CD4-positive, alpha-beta memory T cell (primary cell): ENCODE measurements around the gene MAST4. TPM values are rescaled to one million over a fixed set of nuclear protein-coding genes. Genes with fewer than 3 reads are reported as not detected.

Source experiments
- CTCF ChIA-PET: fragments of 350-600 bp; sonication (Branson Sonifier 250); formaldehyde crosslinking; loops from one replicate; lab custom pipeline; 2021; ENCODE audit warnings: inconsistent platforms; ENCODE audit not compliant: partially characterized antibody; lab: Charles Lee
- POLR2A ChIA-PET: fragments of 350-600 bp; sonication (Branson Sonifier 250); formaldehyde crosslinking; loops from one replicate; lab custom pipeline; 2021; ENCODE audit not compliant: partially characterized antibody; lab: Charles Lee
- DNase-seq, 5 donors: peaks; one replicate each; pipeline versions ENCODE4 v3.0.0 to v3.0.0-alpha.2; 2020 to 2022; ENCODE audit warnings: mixed read lengths in 1 of 5
- H3K27ac ChIP-seq: one replicate; pipeline ENCODE4 v1.7.0; 2013; ENCODE audit warnings: low read depth, low read length
- H3K27me3 ChIP-seq: 2 replicates; pipeline ENCODE4 v1.7.0; 2013; ENCODE audit warnings: mild to moderate bottlenecking, low read length, moderate library complexity; ENCODE audit not compliant: insufficient read depth
- H3K36me3 ChIP-seq: 2 replicates; pipeline ENCODE4 v1.7.0; 2013; ENCODE audit warnings: mild to moderate bottlenecking, low read length, moderate library complexity; ENCODE audit not compliant: insufficient read depth
- H3K4me1 ChIP-seq: 2 replicates; pipeline ENCODE4 v1.7.0; 2013; ENCODE audit warnings: mild to moderate bottlenecking, low read length, moderate library complexity; ENCODE audit not compliant: insufficient read depth
- H3K4me3 ChIP-seq, 2 donors: one replicate each; pipeline ENCODE4 v1.7.0; 2013; ENCODE audit warnings: low read length in 2 of 2, mild to moderate bottlenecking in 1 of 2
- H3K9me3 ChIP-seq, 2 donors: one replicate each; pipeline ENCODE4 v1.7.0; 2013; ENCODE audit warnings: low read length in 2 of 2, control low read depth in 1 of 2; ENCODE audit not compliant: control insufficient read depth in 1 of 2
- H3K27ac Mint-ChIP-seq, 7 donors: one replicate each; pipeline ENCODE4 v1.8.0; 2020 to 2021; ENCODE audit warnings: mixed read lengths in 7 of 7, mild to moderate bottlenecking in 6 of 7, inconsistent platforms in 3 of 7, moderate library complexity in 3 of 7
- H3K27me3 Mint-ChIP-seq, 2 donors: one replicate each; pipeline ENCODE4 v1.8.0; 2020 to 2021; ENCODE audit warnings: mixed read lengths in 2 of 2
- H3K36me3 Mint-ChIP-seq, 2 donors: one replicate each; pipeline ENCODE4 v1.8.0; 2020 to 2021; ENCODE audit warnings: mixed read lengths in 2 of 2, inconsistent platforms in 1 of 2, mild to moderate bottlenecking in 1 of 2
- H3K4me1 Mint-ChIP-seq, 4 donors: one replicate each; pipeline ENCODE4 v1.8.0; 2020 to 2021; ENCODE audit warnings: mixed read lengths in 4 of 4, mild to moderate bottlenecking in 1 of 4
- H3K4me3 Mint-ChIP-seq, 8 donors: one replicate each; pipeline ENCODE4 v1.8.0; 2020 to 2021; ENCODE audit warnings: mixed read lengths in 8 of 8, mild to moderate bottlenecking in 7 of 8, moderate library complexity in 6 of 8, inconsistent platforms in 3 of 8
- H3K9me3 Mint-ChIP-seq, 8 donors: one replicate each; pipeline ENCODE4 v1.8.0; 2020 to 2021; ENCODE audit warnings: mixed read lengths in 8 of 8, mild to moderate bottlenecking in 5 of 8, inconsistent platforms in 3 of 8, moderate library complexity in 1 of 8
- intact Hi-C: fragments of 100-400 bp; cut with micrococcal nuclease; formaldehyde crosslinking; loops from one replicate; pipeline ENCODE4 v1.15.1; 2023
- polyA plus RNA-seq, 2 donors: library from polyadenylated mRNA; unstranded; fragments of 300-500 nt; fragmentation: Illumina TruSeq; gene quantifications; one replicate each; pipeline ENCODE4 v1.2.3, GENCODE V29; 2021
- total RNA-seq, 2 experiments: library from RNA; stranded (reverse); gene quantifications; one replicate each; pipeline ENCODE4 v1.2.3, GENCODE V29; 2021

MAST4 gene
- total and polyA plus RNA-seq, 4 experiments from 2014 or later = 9.2 to 27.0 (median 21.3) TPM

- Mint-ChIP-seq H3K27ac (no peak overlapping the region), H3K4me1 (no peaks in the 10 kb centered on the region), H3K36me3 (no peaks in the 10 kb centered on the region), H3K27me3 (peaks cover 14 to 17% of the 10 kb centered on the region in 2 donors), H3K9me3 (no peaks in the 10 kb centered on the region), H3K4me3 (no peak overlapping the region)
- DNase-seq = no peak
- H3K9me3 ChIP-seq = no peaks in the 10 kb centered on the region
- POLR2A ChIA-PET = no interaction called here
- CTCF ChIA-PET = no interaction called here
- no peaks in the 10 kb centered on the region for H3K27me3 ChIP-seq
- no peaks in the 10 kb centered on the region for H3K4me1 ChIP-seq
- no peak overlapping the region for H3K27ac ChIP-seq
- no peak overlapping the region for H3K4me3 ChIP-seq
- intact Hi-C loops = no loop called here
- H3K36me3 ChIP-seq = no peaks in the 10 kb centered on the region
These were observed 7.7 kb downstream of the MAST4 start for GRCh38 chr5:66603881-66604280.

- POLR2A ChIA-PET = no interaction called here
- Histone ChIP-seq H3K4me3 (no peak overlapping the region), H3K27me3 (no peaks in the 10 kb centered on the region), H3K4me1 (no peaks in the 10 kb centered on the region), H3K9me3 (no peaks in the 10 kb centered on the region), H3K36me3 (no peaks in the 10 kb centered on the region), H3K27ac (no peak overlapping the region)
- H3K27ac Mint-ChIP-seq = no peak overlapping the region
- DNase-seq = no peak
- CTCF ChIA-PET = no interaction called here
- intact Hi-C loops = no loop called here
- peaks cover 0 to 1% (median 0%) of the 10 kb centered on the region in 8 donors for H3K9me3 Mint-ChIP-seq
- no peaks in the 10 kb centered on the region for H3K4me1 Mint-ChIP-seq
- peaks cover 8 to 12% of the 10 kb centered on the region in 2 donors for H3K27me3 Mint-ChIP-seq
- no peaks in the 10 kb centered on the region for H3K36me3 Mint-ChIP-seq
- H3K4me3 Mint-ChIP-seq = no peak overlapping the region
These were observed 10.5 kb downstream of the MAST4 start for GRCh38 chr5:66606713-66607112.

GRCh38 chr5:66608501-66608900 is 12.3 kb downstream of the MAST4 start:
- intact Hi-C loops = no loop called here
- H3K27me3 Mint-ChIP-seq = peaks cover 3 to 8% of the 10 kb centered on the region in 2 donors
- no peak overlapping the region for H3K4me3 Mint-ChIP-seq
- peaks cover 0 to 1% (median 0%) of the 10 kb centered on the region in 8 donors for H3K9me3 Mint-ChIP-seq
- H3K27me3 ChIP-seq = no peaks in the 10 kb centered on the region
- H3K27ac ChIP-seq = no peak overlapping the region
- H3K9me3 ChIP-seq = no peaks in the 10 kb centered on the region
- H3K4me3 ChIP-seq = no peak overlapping the region
- H3K27ac Mint-ChIP-seq = no peak overlapping the region
- POLR2A ChIA-PET = no interaction called here
- H3K4me1 ChIP-seq = no peaks in the 10 kb centered on the region
- H3K36me3 ChIP-seq = no peaks in the 10 kb centered on the region
- DNase-seq = no peak
- no peaks in the 10 kb centered on the region for H3K36me3 Mint-ChIP-seq
- H3K4me1 Mint-ChIP-seq = no peaks in the 10 kb centered on the region
- CTCF ChIA-PET = no interaction called here

GRCh38 chr5:66609615-66610014 is 13.4 kb downstream of the MAST4 start:
- CTCF ChIA-PET = interaction anchor here (0.7 kb wide), 1 partner anchor 30 kb away, joined by 3 read pairs; no protein-coding TSS in a partner anchor
- peaks cover 0 to 1% (median 0%) of the 10 kb centered on the region in 8 donors for H3K9me3 Mint-ChIP-seq

GRCh38 chr5:66612226-66612625 is 16.0 kb downstream of the MAST4 start:
- Histone ChIP-seq H3K36me3 (no peaks in the 10 kb centered on the region), H3K4me1 (no peaks in the 10 kb centered on the region), H3K9me3 (no peaks in the 10 kb centered on the region), H3K4me3 (no peak overlapping the region), H3K27ac (no peak overlapping the region), H3K27me3 (no peaks in the 10 kb centered on the region)
- intact Hi-C loops = no loop called here
- Mint-ChIP-seq H3K27me3 (peaks cover 3 to 16% of the 10 kb centered on the region in 2 donors), H3K36me3 (no peaks in the 10 kb centered on the region), H3K4me1 (no peaks in the 10 kb centered on the region), H3K27ac (no peak overlapping the region), H3K4me3 (no peak overlapping the region), H3K9me3 (peaks cover 0 to 1% (median 0%) of the 10 kb centered on the region in 8 donors)
- ChIA-PET CTCF (no interaction called here), POLR2A (no interaction called here)
- no peak for DNase-seq

More at GRCh38 chr5:66609615-66610014, 13.4 kb downstream of the MAST4 start:
- intact Hi-C loops = no loop called here
- no peak overlapping the region for H3K27ac Mint-ChIP-seq
- peaks cover 3 to 12% of the 10 kb centered on the region in 2 donors for H3K27me3 Mint-ChIP-seq
- Histone ChIP-seq H3K27ac (no peak overlapping the region), H3K4me1 (no peaks in the 10 kb centered on the region), H3K36me3 (no peaks in the 10 kb centered on the region), H3K27me3 (no peaks in the 10 kb centered on the region), H3K4me3 (no peak overlapping the region), H3K9me3 (no peaks in the 10 kb centered on the region)
- no peak overlapping the region for H3K4me3 Mint-ChIP-seq
- H3K4me1 Mint-ChIP-seq = no peaks in the 10 kb centered on the region
- H3K36me3 Mint-ChIP-seq = no peaks in the 10 kb centered on the region
- DNase-seq = no peak
- POLR2A ChIA-PET = no interaction called here

- Mint-ChIP-seq H3K27ac (no peak overlapping the region), H3K4me1 (peaks cover 0 to 4% (median 1%) of the 10 kb centered on the region in 4 donors), H3K9me3 (peaks cover 0 to 1% (median 0%) of the 10 kb centered on the region in 8 donors), H3K36me3 (no peaks in the 10 kb centered on the region), H3K27me3 (peaks cover 3 to 15% of the 10 kb centered on the region in 2 donors), H3K4me3 (no peak overlapping the region)
- ChIA-PET POLR2A (no interaction called here), CTCF (no interaction called here)
- H3K27me3 ChIP-seq = no peaks in the 10 kb centered on the region
- no peaks in the 10 kb centered on the region for H3K36me3 ChIP-seq
- H3K4me3 ChIP-seq = no peak overlapping the region
- H3K4me1 ChIP-seq = no peaks in the 10 kb centered on the region
- no peaks in the 10 kb centered on the region for H3K9me3 ChIP-seq
- intact Hi-C loops = no loop called here
- H3K27ac ChIP-seq = no peak overlapping the region
- DNase-seq = no peak
These were observed 18.9 kb downstream of the MAST4 start for GRCh38 chr5:66615136-66615535.

GRCh38 chr5:66615894-66616293 is 19.7 kb downstream of the MAST4 start:
- H3K4me3 Mint-ChIP-seq = no peak overlapping the region
- DNase-seq = no peak
- H3K9me3 Mint-ChIP-seq = peaks cover 0 to 1% (median 0%) of the 10 kb centered on the region in 8 donors
- Histone ChIP-seq H3K4me1 (no peaks in the 10 kb centered on the region), H3K27ac (no peak overlapping the region), H3K36me3 (no peaks in the 10 kb centered on the region), H3K4me3 (no peak overlapping the region), H3K27me3 (no peaks in the 10 kb centered on the region), H3K9me3 (no peaks in the 10 kb centered on the region)
- H3K27ac Mint-ChIP-seq = no peak overlapping the region
- H3K27me3 Mint-ChIP-seq = peaks cover 7 to 17% of the 10 kb centered on the region in 2 donors
- ChIA-PET CTCF (no interaction called here), POLR2A (no interaction called here)
- peaks cover 0 to 4% (median 1%) of the 10 kb centered on the region in 4 donors for H3K4me1 Mint-ChIP-seq
- intact Hi-C loops = no loop called here
- H3K36me3 Mint-ChIP-seq = no peaks in the 10 kb centered on the region
